Stimulated activated effector memory CD8-positive, alpha-beta T cell treated with anti-CD3 and anti-CD28 coated beads, Interleukin-12 subunit alpha, Interleukin-12 subunit beta, amount 100 ng/mL, for 72 hours (primary cell): ENCODE data around the gene NUDT22.

Experiments
- ATAC-seq: fragments of 150-1000 bp; cut with Tn5 transposase; 2 replicates; pipeline ENCODE4 v1.10.0; 2021
- DNase-seq, 2 donors: peaks; one replicate each; pipeline ENCODE4 v3.0.0; 2021 to 2022; ENCODE audit warnings: low spot score in 2 of 2
- H3K27ac Mint-ChIP-seq: one replicate; pipeline ENCODE4 v1.8.0; 2022; ENCODE audit warnings: mild to moderate bottlenecking, mixed read lengths
- H3K36me3 Mint-ChIP-seq: one replicate; pipeline ENCODE4 v1.8.0; 2022; ENCODE audit warnings: mild to moderate bottlenecking, mixed read lengths
- H3K4me1 Mint-ChIP-seq: one replicate; pipeline ENCODE4 v1.8.0; 2022; ENCODE audit warnings: mixed read lengths
- H3K4me3 Mint-ChIP-seq: one replicate; pipeline ENCODE4 v1.8.0; 2022; ENCODE audit warnings: mild to moderate bottlenecking, mixed read lengths
- H3K9me3 Mint-ChIP-seq: one replicate; pipeline ENCODE4 v1.8.0; 2022; ENCODE audit warnings: mixed read lengths

NUDT22 gene, protein sequence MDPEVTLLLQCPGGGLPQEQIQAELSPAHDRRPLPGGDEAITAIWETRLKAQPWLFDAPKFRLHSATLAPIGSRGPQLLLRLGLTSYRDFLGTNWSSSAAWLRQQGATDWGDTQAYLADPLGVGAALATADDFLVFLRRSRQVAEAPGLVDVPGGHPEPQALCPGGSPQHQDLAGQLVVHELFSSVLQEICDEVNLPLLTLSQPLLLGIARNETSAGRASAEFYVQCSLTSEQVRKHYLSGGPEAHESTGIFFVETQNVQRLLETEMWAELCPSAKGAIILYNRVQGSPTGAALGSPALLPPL

DNA sequence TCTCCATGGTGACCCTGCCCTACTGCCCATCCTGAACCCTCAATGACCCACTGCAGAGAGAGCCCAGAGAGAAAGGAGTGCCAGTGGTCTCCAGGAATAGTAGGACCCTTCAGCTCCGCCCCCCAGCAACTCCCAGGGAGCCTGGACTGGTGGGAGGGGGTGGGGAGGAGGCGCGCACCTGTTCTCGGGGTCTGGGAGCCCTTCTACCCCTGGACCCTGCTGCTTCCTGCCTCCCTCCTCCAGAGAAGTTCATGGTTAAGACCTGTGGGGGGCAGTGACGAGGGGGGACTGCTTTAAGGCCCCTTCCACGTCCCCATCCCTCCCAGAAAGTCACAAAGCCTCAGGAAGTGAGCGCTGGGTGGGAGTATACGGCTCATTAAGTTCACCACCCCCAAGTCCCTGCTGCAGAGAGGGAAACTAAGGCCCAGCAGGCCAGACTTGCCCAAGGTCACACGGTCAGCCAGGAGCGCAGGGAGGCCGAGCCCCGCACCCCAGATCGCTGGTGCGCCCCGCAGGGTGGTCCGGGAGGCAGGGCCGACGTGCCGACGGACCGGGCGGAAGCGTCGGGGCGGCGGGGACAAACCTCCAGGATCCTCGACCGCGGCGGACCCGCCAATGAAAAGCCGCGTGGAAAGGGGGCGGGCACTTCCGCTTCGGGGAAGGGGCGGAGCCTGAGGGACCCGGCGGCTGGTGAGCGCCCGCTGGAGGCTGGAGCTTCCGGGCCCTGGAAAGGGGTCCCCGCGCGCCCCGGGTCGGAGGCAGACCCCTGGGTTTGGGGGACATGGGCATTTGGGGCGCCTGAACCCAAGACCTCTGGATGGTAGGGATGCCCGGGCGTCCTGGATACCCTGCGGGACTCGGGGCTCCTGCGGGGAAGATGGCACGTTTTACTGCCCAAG is at the start of gene NUDT22, which contains the start of gene TRPT1:
TSS of gene NUDT22 (plus strand) at position 667 of the 899 bp plus-strand sequence. CDS start 379 bp downstream, outside the sequence.
TSS of gene TRPT1 (minus strand) at position 579 of the 899 bp plus-strand sequence. CDS start at position 253, 326 bp downstream.
- H3K4me3 Mint-ChIP-seq: peak within 1 kb of the TSS; percentile 87
- H3K4me1 Mint-ChIP-seq: peaks cover 43% of the 10 kb centered on the region
- ATAC-seq (peak; percentile 76), DNase-seq (peak; percentile 92 to 96)
- no peaks in the 10 kb centered on the region for H3K9me3 Mint-ChIP-seq
- peak within 1 kb of the TSS; percentile 86 for H3K27ac Mint-ChIP-seq
- H3K36me3 Mint-ChIP-seq: peaks cover 63% of the 10 kb centered on the region

DNA sequence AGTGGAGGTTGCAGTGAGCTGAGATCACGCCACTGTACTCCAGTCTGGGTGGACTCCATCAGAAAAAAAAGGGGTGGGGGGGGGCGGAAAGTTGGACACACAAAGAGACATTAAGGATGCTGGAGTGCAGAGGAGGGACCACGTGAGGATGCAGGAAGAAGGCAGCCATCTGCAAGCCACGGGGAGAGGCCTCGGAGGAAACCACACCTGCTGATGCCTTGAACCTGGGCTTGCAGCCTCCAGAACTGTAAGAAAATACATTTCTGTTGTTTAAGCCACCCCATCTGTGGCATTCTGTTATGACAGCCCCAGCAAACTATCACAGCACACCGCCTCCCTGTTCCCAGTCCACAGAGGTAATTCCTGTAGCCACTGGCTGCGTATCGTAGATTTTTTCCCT is 49.3 kb upstream of the NUDT22 start:
- DNase-seq: no peak
- H3K27ac Mint-ChIP-seq: no peak overlapping the region
- H3K4me3 Mint-ChIP-seq: no peak overlapping the region
- H3K9me3 Mint-ChIP-seq: no peaks in the 10 kb centered on the region
- ATAC-seq: no peak
- H3K36me3 Mint-ChIP-seq: no peaks in the 10 kb centered on the region
- peaks cover 18% of the 10 kb centered on the region for H3K4me1 Mint-ChIP-seq

DNA sequence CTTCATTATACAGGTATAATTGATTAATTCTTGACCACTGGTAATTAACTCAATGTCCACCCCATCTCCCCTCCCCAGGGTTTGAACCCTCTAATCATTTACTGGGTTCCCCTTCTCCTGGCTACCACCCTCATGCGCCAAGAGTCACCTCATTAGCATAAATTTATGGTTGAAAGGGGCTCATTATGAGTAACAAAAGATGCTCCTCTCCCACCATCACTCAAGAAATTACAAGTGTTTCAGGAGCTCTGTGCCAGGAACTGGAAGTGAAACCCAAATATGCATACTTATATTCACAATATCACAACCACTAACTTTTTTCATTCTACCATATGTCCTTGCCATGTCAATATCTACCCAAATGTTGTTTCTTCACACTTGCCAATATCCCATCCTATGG is 47.9 kb upstream of the NUDT22 start:
- Mint-ChIP-seq H3K36me3 (no peaks in the 10 kb centered on the region), H3K9me3 (no peaks in the 10 kb centered on the region), H3K4me3 (no peak overlapping the region), H3K4me1 (peaks cover 26% of the 10 kb centered on the region), H3K27ac (peak overlapping the region; percentile 74)
- DNase-seq: no peak
- ATAC-seq: peak; percentile 65

DNA sequence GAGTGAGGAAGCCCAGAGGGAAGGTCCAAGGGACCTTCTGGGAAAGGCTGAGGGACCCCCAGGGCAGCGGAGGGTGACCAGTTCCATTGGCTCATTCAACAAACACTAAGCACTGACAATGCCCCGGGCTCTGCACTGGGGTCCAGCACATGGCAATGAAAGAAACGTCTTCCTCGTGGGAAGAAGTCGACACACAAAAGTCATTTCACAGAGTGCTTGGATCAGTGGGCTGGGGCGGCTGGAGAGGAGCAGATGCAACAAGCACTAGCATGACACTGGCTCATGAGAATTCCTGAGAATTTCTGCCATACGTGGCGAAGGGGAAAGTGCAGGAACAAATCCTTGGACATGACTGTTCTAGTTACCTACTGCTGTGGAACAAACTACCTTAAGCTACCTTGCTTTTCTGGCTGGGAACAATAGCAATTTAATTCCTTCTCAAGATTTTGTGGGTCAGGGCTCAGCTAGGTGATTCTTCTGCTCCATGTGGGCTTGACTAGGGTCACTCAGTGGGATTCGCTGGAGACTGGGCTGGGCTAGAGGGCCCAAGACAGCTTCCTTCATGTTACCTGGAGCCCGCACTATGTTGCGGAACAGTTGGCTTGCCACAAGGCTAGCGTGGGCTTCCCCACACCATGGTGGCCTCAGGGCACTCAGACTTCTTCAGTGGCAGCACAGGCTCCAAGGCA is 47.0 kb upstream of the NUDT22 start:
- peaks cover 34% of the 10 kb centered on the region for H3K4me1 Mint-ChIP-seq
- no peak overlapping the region for H3K27ac Mint-ChIP-seq
- no peaks in the 10 kb centered on the region for H3K9me3 Mint-ChIP-seq
- DNase-seq: no peak
- no peak for ATAC-seq
- H3K4me3 Mint-ChIP-seq: no peak overlapping the region
- no peaks in the 10 kb centered on the region for H3K36me3 Mint-ChIP-seq

DNA sequence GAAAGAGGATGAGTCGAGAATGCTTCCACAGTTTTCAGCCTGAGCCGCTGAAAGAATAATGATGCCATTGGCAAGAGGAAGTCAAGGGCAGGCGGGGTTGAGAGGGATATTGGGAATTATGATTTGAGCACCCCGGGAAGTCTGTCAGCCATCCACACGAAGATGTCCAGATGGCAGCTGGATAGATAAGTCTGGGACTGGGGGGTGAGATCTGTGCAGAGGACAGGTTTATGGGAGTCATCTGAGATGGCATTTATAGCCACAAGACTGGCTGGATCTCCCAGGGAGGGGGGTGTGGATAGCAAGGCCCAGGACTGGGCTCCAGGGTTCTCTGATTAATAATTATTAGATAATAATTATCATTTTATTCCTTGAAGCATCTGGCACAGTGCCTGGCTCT is 45.2 kb upstream of the NUDT22 start:
- no peak overlapping the region for H3K4me3 Mint-ChIP-seq
- peaks cover 13% of the 10 kb centered on the region for H3K36me3 Mint-ChIP-seq
- H3K9me3 Mint-ChIP-seq: no peaks in the 10 kb centered on the region
- H3K4me1 Mint-ChIP-seq: peaks cover 44% of the 10 kb centered on the region
- no peak for DNase-seq
- no peak for ATAC-seq
- no peak overlapping the region for H3K27ac Mint-ChIP-seq

DNA sequence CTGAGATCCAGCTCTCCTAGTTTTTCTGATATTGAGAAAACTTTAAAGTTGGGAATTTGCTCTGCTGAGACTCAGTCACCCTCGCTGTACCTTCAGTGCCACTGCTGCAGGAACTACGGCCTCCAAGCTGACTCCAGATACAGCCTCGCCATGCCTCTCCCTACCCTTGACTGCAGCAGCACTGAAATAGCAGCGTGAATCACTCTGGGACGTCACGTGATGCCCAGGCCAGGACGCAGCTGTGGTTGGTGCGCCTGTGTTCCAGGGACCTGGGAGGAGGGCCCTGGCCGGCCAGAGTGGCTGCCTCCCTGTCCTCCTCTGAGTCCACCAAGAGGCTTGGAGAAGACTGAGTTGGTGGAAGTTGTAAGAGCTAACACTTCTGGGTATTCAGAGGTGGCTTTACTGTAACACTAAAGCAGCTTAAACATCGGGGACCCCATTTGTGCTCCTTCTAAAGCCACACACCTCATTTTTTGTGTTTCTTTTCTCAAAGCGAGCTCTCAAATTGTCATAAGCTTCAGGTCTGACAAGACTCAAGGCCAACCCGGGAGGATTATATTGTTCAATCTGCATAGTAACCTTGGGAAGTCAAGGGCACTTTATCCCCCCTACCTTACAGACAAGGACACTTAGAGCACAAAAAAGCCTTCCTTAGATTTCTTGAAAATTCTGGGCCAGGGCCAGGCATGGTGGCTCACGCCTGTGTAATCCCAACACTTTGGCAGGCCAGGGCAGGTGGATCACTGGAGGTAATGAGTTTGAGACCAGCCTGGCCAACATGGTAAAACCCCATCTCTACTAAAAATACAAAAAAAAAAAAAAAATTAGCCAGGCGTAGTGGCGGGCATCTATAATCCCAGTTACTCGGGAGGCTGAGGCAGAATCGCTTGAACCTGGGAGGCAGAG is 44.3 kb upstream of the NUDT22 start:
- Mint-ChIP-seq H3K4me1 (peaks cover 43% of the 10 kb centered on the region), H3K9me3 (no peaks in the 10 kb centered on the region), H3K27ac (no peak overlapping the region), H3K36me3 (peaks cover 17% of the 10 kb centered on the region), H3K4me3 (no peak overlapping the region)
- no peak for DNase-seq
- no peak for ATAC-seq

DNA sequence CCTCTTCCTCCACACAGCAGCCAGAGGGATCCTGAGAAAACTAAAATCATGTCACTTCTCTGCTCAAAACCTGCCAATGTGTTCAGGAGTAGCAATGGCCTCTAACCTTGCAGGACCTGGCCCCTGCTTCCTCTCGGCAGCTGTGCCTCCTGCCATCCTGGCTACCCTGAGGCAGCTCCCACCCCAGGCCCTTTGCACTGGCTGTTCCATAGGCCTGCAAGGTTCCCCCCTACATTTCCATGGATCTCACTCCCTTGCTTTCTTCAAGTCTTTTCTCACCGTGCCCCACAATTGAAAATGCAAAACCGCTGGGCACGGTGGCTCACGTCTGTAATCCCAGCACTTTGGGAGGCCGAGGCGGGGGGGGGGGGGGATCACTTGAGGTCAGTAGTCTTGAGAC is 42.2 kb upstream of the NUDT22 start:
- Mint-ChIP-seq H3K36me3 (peaks cover 17% of the 10 kb centered on the region), H3K4me1 (peaks cover 26% of the 10 kb centered on the region), H3K27ac (no peak overlapping the region), H3K4me3 (no peak overlapping the region), H3K9me3 (no peaks in the 10 kb centered on the region)
- ATAC-seq: no peak
- no peak for DNase-seq

DNA sequence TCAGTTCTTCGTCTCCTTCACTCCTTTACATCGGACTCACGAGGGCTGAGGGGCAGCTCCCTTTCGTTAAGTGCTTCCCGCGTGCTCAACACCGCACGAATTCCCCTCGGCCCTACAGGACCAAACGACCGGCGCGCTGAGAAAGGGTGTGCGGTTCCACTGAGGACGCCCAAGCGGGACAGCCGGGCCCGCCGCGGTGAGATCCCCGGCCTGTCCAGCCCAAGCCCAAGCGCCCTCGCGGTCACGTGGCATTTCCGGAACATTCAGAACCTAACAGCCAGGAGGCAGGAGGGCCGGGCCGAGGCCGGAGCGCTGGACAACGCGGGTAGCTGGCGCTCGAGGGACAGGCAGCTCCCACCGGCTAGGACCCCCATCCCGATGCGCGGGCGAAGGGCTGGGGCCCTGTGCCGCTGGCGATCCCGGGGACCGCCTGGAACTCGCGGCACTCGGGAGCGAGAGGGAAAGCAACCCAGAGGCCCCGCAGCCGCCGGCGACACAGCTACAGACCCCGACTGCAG is 40.8 kb upstream of the NUDT22 start:
- peaks cover 33% of the 10 kb centered on the region for H3K4me1 Mint-ChIP-seq
- ATAC-seq (no peak), DNase-seq (no peak)
- H3K36me3 Mint-ChIP-seq: peaks cover 17% of the 10 kb centered on the region
- H3K27ac Mint-ChIP-seq: no peak overlapping the region
- no peaks in the 10 kb centered on the region for H3K9me3 Mint-ChIP-seq
- no peak overlapping the region for H3K4me3 Mint-ChIP-seq

DNA sequence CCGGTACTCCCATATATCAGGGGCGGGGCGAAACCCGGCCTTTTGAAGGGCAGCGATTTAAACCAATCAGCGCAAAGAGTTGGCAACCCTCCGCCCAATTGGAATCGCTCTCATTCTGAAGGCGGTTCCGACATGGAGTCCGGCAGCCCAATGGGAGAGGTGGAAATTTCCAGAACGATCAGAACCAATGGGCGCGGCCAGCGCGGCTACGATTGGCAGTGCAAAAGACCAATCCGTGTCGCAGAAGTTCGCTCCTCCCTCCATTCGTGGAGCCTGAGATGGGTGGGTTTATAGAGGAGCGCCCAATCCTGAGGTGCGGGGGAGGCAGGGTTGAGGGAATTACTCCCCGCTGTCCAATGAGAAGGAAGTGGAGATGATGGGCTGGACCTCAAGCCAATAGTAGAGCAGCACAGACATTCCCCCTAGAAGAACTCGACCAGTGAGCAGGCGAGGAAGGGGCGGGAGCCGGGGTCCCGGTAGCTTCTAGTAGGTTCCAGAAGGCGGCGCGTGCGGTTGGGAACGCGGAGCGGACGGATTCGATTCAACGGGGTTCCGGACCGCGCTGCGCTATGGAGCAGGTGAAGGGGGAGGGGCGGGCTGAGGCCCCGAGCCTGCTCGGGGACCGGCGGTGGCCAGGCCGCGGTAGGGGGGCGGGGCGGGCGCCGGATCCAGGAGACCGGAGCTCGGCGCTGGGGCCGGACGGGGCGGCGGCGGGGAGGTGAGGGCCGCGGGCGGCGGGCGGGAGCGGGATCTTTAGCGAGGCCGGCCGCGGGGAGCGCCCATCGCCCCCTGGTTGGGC is 40.2 kb upstream of the NUDT22 start, which contains the start of gene STIP1:
TSS of gene STIP1 (plus strand) at position 479 of the 799 bp plus-strand sequence. CDS start at position 570, 91 bp downstream.
- Mint-ChIP-seq H3K36me3 (peaks cover 17% of the 10 kb centered on the region), H3K4me1 (peaks cover 40% of the 10 kb centered on the region), H3K4me3 (no peak within 1 kb of the TSS), H3K27ac (no peak within 1 kb of the TSS), H3K9me3 (no peaks in the 10 kb centered on the region)
- ATAC-seq (peak; percentile 86), DNase-seq (peak; percentile 96 to 99)

DNA sequence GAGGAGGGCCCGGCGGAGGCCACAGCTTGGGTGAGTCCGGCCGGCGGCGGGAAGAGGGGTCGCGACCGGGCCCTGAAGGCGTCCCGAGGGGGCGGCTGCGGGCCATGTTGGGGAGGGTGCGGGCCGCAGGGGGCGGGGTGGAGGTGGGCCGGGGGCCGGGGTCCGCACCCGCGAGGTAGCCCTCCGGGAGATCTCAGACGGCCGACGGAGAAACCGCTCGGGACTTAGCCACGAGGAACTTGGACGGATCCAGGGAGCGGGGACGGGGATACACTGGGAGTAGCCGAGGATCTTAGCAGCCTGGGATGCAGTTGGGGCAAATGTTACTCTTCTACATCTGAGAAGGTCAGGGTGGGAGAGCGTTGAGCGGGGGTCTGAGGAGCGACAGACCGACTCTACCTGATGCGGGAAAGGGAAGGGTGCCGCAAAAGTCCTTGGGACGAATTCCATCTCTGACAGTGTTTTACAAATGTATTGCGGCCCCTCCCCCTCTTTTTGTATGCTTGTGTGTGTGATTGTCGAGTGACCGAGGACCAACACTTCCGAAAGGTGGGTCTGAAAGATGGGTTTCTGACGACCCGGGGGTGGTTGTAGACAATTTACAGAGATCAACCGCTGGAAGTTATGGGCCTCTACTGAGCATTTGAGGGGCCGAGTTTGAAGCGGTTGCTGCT is 39.4 kb upstream of the NUDT22 start:
- Mint-ChIP-seq H3K4me3 (no peak overlapping the region), H3K27ac (no peak overlapping the region), H3K4me1 (peaks cover 43% of the 10 kb centered on the region), H3K36me3 (peaks cover 17% of the 10 kb centered on the region), H3K9me3 (no peaks in the 10 kb centered on the region)
- no peak for ATAC-seq
- DNase-seq: peak in 1 of 2 donors; percentile 81

DNA sequence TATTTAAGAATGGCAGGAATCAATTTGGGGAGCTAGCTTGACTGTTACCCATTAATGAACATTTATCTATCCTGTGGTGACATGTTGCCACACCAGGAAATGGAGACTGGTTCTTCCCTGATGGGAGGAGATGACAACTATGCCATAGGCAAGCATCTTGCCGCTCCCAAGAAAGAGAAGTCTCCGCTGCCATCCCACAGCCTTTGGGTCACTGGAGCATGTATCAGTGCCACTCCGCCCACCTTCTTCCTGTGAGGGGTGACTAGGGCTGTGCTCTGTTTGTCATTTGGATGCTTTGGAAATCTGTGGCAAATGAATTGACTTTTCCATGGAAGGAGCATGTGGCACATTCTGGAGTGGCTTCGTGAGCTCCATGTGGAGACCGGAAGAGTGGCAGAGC is 33.6 kb upstream of the NUDT22 start:
- no peak overlapping the region for H3K4me3 Mint-ChIP-seq
- H3K9me3 Mint-ChIP-seq: no peaks in the 10 kb centered on the region
- H3K4me1 Mint-ChIP-seq: peaks cover 42% of the 10 kb centered on the region
- ATAC-seq: no peak
- DNase-seq: no peak
- H3K36me3 Mint-ChIP-seq: no peaks in the 10 kb centered on the region
- no peak overlapping the region for H3K27ac Mint-ChIP-seq

DNA sequence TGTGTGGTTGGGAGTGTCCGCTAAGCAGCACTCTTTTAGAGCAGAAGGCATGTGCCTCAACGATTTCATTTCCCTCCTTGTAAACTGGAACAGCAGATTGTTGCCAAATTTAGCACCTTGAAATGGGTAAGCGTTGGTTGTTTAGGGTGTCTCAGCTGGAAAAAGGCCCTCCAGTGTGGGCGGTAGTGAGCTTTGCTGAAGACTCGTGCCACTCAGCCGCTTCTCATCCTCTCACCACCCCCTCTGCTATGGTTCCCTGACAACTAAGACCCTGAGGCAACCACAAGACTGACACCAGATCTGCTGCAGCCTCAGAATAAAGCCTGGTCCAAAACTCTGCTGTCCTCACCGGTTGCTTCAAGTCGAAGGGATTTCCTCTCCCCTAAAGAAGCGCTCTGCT is 29.4 kb upstream of the NUDT22 start:
- Mint-ChIP-seq H3K36me3 (no peaks in the 10 kb centered on the region), H3K9me3 (no peaks in the 10 kb centered on the region), H3K4me3 (no peak overlapping the region), H3K4me1 (peaks cover 30% of the 10 kb centered on the region), H3K27ac (peak overlapping the region; percentile 53)
- ATAC-seq: no peak
- no peak for DNase-seq

DNA sequence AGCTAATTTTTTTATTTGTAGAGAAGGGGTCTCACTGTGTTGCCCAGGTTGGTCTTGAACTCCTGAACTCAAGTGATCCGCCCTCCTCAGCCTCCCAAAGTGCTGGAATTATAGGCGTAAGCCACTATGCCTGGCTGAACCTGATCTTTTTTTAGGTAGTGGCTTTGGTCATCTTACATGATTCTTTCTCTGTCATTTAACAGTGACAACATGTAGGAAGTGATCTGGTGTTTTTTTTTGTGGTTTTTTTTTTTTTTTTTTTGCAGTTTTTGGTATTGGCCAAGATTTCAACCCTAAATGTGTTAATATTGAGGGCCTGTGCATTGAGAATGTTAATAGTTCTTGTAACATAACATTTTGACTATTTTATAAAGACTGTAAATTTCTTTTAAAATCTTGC is 27.6 kb upstream of the NUDT22 start:
- Mint-ChIP-seq H3K27ac (no peak overlapping the region), H3K4me1 (peaks cover 38% of the 10 kb centered on the region), H3K36me3 (no peaks in the 10 kb centered on the region)

More for the DNA sequence above, 27.6 kb upstream of the NUDT22 start:
- H3K9me3 Mint-ChIP-seq: no peaks in the 10 kb centered on the region
- DNase-seq: no peak
- ATAC-seq: no peak
- H3K4me3 Mint-ChIP-seq: no peak overlapping the region
